Activated T-cell treated with anti-CD3 and anti-CD28 coated beads for 24 hours (primary cell): Measurements from ENCODE around the gene UBR3.
"Not testable (repeated sequence)": the region's sequence is repeated elsewhere in the genome, so short reads cannot be mapped to it uniquely, and the experiment has no call there.

Experiments
- DNase-seq: peaks from one replicate; pipeline ENCODE4 v3.0.0-alpha.2; 2020; ENCODE audit warnings: low read depth

The UBR3 gene

DNA sequence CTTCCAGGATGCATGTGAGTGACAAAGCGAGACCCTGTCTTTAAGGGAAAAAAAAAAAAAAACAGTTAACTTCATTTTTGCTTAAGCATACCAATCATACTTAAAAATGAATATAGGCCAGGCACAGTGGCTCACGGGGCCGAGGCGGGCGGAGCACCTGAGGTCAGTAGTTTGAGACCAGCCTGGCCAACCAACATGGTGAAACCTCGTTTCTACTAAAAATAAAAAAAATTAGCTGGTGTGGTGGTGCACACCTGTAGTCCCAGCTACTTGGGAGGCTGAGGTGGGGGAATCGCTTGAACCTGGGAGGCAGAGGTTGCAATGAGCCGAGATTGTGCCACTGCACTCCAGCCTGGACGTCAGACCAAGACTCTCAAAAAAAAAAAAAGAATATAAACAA, 44.1 kb downstream of the UBR3 start:
- DNase-seq = not testable (repeated sequence)

DNA sequence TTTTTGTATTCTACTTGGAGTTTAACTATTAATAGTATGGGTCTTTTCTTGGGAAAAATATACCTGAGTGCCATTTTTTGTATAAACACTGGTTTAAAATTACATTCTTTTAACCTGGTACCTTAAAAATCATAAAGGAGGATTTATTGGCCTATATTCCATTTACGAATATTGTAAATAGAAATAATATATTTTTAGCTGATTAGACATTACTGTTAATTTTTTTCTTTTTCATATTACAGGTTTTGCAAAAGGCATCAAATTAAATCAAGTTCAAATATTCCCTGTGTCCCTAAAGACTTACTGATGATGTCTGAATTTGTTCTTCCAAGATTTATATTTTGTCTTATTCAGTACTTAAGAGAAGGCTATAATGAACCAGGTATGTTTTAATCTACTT, 44.7 kb downstream of the UBR3 start:
- DNase-seq = no peak

DNA sequence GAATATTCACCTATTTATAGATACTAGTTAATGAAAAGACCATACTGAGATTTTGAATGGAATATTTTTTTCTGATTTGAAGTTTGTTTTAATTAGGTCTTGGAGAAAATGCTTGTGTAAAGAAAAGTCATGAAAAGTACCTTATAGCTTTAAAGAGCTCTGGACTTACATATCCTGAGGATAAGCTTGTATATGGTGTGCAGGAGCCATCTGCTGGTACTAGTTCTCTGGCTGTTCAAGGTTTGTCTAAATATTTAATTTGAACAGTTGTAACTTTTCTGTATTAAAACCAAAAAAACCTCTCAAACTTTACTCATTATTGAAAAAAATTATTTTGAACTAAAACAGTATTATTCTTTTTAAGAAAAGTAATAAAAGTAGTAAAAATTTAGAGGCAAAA, 50.1 kb downstream of the UBR3 start:
- DNase-seq = no peak

DNA sequence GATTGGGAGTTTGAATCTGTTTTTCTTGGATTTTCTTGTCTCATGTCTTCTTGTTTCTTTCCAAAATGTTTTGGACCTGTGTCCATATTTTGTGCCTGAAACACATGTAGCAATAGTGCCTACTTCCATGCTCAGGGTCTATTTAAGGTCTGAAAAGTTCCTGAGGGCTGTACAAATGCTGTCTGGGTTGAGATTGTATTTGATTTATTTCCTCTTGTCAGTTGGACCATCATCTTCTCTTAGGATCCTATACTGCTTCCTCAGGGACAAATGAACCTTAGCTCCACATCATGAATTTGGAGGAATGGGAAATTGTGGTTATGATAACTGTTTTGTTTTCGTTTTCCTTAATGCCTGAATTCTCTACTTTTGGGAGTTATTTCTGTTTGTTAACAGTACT, 59.9 kb downstream of the UBR3 start:
- no peak for DNase-seq

DNA sequence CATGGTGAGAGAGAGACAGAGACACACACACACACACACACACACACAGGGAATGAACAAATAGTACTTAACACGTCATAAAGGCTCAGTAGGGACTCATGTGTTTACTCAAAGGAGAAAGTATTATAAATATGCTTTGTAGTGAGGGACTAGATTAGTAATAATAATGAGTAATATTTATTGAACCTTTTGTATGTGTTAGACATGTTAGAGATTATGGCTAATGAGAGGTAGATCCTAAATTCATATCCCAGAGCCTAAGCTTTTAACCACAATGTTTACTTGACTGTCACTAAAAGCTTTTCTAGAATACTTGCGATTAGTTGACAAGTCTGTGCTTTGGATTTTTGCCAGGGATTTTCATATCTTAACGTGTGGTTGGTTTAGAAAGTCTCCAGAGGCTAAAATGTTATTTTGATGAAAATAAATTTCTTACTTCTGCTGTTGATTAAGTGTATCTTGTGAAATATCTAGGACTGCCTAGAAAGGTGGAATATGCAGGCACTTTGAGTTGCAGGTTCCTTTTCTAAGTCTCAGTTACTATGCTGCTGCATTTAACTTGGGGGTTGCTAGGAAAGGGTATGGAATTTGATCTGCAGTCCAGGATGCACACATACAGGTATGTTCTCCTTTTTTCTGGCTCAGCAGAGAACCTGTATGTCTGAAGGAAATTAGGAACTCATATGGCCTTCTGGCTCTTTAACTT, 64.5 kb downstream of the UBR3 start:
- DNase-seq = no peak

DNA sequence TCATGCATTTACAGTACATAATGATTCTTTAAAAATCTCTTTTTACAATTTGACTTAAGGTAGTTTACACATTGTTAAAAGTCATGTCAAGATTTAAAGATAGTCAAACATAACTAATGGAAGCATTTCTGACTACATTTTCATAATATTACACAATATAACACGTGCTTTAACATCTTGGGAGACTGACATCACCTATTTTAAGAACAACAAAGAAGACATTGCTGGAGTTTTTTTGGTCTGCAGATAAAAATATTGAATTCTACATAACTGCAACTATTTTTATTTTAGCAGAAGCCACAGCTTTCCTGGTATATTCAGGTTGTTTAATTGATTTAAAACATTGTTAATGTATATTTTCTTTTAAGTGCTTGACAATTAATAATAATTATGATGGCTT, 65.7 kb downstream of the UBR3 start:
- no peak for DNase-seq

DNA sequence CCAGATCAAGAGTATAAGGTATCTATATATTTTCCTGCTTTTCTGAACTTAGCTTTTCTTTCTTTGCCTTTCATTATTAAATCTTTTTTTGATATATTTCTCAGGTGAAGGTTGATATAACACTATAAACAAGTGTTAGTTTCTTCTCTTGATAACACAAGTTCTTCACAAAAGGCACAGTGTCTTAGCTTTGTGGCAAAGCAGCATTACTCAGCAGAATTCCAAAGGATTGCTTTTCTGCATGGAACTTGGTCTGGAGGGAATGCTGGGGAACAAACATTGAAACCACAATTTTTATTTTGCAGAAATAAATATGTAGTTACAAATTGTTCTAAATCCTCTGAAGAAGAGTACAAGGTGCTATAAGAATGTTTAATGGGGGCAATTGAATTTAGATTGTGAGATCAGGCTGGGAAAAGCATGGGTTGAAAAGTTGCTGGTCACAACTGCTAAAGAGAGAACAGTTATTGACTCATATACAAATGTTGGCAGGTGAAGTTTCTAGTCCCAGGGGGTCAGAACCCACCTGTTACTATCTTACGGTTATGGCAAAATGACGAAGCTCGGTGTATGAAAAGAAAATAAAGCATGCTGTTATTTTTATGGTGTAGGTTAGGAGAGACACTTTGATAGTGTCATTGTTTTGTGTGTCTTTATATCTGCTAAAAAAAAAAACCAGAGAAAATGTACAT, 68.2 kb downstream of the UBR3 start:
- DNase-seq = no peak

DNA sequence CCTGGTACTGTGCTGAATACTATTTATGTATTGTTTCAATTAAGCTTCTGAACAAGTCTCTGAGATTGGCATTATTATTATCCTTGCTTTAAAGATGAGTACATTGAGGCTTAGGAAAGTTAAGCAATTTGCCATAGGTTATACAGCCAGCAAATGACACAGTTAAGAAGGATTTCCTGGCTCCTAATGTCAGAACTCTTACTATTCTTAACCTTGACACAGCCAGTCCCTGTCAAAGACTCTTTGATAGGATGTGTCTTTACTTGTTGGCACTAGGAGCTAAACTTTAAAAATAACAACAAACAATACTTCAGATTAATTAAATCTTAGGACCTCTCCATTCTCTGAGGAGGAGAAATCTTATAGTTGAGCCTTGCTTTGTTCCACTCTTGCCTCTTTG, 70.6 kb downstream of the UBR3 start:
- DNase-seq = no peak

DNA sequence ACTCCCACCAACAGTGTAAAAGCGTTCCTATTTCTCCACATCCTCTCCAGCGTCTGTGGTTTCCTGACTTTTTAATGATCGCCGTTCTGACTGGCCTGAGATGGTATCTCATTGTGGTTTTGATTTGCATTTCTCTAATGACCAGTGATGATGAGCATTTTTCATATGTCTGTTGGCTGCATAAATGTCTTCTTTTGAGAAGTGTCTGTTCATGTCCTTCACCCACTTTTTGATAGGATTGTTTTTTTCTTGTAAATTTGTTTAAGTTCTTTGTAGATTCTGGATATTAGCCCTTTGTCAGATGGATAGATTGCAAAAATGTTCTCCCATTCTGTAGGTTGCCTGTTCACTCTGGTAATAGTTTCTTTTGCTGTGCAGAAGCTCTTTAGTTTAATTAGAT, 72.8 kb downstream of the UBR3 start:
- not testable (repeated sequence) for DNase-seq

DNA sequence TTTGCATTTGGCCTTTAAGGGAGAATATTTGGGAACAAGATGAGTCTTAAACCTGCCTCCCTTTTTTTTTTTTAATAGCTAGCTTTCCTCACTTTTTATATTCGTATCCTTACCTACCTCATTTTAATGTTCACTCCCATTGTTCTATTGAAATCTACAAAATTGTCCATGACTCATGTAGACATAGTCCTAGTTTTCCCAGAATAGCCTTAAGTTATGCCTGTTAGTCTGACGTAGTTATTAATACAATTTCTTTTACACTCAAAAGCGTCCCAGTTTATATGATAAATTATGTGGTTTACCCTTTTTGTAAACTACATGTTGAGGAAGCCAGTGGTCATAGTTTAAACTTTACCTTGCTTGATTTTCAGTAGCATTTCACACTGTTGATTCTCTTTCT, 73.4 kb downstream of the UBR3 start:
- DNase-seq = no peak

DNA sequence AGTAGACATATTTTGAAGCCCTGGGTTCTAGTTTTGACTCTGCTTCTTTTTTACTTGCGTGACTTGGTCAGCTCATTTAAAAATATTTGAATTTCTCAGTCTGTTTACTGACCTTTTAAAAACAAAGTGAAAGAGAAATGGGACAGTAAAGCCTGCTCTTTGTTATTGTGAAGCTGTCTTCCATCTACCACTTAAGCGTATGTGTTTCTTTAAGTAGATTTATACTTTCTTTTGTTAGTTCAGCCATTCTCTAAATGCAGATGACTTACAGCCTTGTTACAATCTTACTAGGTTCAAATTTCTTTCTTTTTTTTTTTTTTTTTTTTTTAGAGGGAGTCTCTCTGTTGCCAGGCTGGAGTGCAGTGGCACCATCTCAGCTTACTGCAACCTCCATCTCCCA, 79.5 kb downstream of the UBR3 start:
- DNase-seq = no peak

DNA sequence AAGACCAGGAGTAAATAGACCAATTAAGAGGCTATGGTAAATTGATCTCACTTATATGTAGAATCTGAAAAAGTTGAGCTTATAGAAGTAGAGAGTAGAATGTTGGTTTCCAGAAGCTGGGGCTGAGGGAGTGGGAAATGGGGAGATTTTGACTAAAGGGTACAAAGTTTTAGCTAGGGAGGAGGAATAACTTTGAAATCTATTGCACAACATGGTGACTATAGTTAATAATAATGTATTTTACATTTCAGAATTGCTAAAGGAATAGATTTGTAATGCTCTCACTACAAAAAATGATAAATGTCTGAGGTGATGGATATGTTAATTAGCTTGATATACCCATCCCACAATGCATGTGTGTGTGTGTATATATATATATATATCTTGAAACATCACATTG, 82.1 kb downstream of the UBR3 start:
- DNase-seq = no peak

DNA sequence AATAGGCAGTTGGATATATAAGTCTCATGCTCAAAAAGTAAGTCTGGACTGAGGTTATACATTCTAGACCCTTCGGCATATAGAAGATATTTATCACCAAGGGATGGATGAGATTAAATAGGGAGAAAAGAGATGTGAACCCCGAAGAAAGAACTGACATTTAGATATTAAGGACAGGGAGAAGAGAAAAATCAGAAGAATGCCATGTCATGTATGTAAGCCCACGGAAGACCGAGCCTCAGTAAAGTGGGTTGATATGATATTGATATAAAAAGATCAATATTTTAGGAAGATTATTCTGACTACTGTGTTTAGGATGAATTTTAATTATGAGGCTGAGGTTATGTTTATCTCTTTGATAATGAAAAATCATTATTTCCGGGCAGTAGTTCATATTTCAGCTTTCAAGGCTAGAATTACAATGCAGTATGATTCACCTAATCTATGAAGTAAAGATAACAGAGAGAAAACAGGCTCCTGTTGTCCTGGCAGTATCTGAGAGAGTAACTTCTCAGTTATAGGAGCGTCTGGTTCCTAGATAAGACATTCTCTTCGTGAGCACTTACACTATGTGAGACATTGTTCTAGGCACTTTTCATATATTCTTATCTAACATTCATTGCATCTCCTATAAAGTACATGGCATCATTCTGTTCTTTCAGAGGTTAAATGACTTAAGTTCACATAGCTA, 83.0 kb downstream of the UBR3 start:
- no peak for DNase-seq

DNA sequence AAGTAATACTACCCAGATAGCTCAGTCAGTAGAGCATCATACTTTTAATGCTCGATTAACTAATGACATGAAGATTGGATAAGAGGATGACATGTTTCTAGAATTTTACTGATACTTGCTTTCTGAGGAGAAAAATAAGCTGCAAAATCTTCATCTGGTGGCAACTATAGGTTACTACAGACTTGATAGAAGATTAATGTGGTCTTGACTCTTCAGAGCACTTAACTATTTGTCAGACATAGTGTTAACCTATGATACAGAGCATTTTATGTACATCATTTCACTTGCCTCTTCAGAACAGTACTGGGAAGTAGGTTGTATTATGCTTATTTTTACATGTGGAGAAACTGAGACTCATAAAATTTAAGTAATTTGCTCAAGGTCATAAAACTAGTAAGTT, 83.9 kb downstream of the UBR3 start:
- no peak for DNase-seq

DNA sequence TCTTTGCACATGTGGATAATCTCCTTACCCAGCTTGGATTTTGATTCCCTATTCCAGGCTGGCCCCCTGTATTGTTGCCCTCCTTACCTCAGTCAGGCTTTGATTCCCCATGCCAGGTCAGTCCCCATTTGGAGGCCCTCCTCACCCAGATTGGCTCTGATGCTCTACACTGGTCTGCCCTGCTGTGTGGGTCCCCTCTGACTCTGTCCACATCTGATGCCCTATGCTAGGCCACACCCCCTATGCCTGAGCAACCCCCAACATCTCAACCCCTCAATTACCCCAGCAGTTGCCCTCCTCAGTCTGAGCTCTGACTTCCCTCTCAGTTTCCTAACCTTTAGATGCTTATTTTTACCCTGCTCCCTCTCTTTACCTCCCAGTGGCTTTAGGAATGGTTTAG, 89.4 kb downstream of the UBR3 start:
- DNase-seq = no peak

DNA sequence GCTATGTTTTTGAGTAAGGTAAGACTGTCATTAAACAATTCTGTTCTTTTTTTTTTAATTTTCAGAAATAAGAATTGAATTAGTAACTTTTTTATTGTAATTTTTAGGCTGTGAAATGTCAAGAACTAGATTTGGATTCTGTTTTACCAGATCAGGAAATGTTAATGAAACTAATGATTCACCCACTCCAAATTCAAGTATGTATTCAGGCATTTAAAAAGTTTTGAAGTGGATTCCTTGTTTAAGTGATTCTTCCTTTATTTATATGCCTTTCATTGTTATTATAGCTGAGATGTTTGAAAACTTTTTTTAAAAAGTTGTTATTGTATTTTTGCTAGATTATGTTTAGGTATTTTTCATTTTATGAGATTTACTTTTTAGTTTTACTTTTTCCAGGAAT, 96.7 kb downstream of the UBR3 start:
- no peak for DNase-seq

DNA sequence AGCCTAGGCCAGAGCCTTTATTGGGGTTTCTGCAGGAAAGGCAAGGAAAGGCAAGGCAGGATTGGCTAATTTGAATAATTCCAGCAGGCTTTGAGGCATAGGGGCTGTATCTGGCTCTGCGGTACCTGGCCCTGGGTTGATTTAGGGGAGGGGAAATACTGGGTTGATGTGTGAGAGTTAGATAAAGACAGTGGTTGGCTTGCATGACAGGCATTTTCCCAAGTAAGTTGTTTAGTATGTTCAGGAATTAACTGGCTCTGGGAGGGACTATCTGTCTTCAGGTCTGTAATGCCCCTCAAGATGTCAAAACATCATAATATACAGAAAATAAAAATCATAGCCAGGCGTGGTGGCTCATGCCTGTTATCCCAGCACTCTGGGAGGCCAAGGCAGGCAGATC, 98.7 kb downstream of the UBR3 start:
- DNase-seq = no peak

DNA sequence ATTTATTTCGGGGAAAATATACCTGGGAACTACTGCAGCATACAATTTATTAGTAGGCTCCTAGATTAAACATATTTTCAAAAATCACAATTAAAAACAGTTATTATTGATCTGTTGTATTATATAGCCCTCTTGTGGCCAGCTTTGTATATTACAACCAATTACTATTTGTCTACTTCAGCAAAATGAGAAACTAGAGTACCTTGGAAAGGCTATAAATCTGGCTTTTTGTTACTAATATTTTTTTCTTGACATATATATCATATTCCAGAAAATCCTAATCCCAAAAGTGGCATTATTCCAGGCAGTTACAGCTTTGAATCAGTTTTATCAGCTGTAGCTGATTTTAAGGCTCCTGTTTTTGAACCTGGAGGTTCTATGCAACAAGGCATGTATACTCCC, 101.2 kb downstream of the UBR3 start:
- no peak for DNase-seq

DNA sequence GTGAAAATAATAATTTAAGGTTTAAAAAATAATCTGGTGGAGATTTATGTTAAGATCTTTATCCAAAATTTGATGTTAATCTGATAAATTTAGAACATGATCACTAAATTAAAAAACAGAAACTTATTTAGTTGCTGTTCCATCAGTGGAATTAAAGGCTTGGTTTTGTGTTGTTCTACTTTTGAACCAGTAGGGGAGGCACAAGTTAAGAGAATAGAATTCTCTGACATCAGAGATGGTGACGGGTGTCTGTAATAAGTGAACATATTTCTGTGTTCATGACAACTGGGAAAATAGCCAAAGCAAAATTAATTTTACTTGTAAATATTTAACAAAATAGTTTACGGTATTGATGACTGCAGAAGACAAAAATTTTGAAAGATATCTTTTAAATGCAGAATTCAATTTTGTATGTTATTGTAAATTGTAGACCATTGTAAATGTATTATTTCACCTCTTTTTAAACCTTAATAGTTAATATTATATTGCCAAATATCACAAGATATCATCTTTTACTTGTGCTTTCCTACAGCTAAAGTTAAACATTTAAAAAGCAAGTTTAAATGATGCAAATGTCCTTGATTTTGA, 106.0 kb downstream of the UBR3 start:
- no peak for DNase-seq

DNA sequence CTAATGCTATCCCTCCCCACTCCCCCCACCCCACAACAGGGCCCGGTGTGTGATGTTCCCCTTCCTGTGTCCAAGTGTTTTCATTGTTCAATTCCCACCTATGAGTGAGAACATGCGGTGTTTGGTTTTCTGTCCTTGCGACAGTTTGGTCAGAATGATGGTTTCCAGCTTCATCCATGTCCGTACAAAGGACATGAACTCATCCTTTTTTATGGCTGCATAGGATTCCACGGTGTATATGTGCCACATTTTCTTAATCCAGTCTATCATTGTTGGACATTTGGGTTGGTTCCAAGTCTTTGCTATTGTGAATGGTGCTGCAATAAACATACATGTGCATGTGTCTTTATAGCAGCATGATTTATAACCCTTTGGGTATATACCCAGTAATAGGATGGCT, 109.4 kb downstream of the UBR3 start:
- DNase-seq = not testable (repeated sequence)

DNA sequence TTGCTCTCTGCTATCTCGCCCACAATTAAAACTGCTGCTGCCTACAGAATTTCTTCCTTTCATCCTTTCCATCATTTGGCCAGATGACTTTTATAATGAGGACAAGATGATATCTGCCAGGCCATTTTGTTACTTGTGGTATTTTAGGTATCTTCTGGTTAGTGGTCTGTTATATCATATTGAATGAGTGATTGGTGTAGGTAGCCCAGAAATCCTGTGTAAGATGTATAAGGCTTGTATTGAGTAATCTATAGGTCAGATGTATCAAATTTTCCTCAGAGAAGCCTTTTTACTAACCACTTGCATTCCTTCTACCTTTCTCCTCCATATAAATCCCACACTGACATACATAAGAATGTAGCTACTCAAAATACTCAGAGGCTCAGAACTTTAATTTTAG, 118.3 kb downstream of the UBR3 start:
- no peak for DNase-seq

DNA sequence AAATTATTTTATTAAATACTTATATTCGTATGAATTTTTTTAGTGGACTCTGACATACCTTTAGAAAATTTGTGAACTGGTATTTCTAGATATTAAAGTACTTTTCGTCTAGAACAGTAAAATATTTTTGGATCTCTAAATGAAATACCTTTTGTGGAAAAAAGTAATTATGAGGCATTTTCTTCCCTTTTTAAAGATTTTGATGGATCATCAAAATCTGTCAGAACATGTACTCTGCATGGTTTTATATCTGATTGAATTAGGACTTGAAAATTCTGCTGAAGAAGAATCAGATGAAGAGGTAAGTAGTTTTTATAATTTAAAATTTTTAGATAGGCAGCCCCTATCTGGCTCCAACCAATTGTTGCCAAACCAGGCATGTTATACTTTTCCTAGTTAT, 118.8 kb downstream of the UBR3 start:
- no peak for DNase-seq

DNA sequence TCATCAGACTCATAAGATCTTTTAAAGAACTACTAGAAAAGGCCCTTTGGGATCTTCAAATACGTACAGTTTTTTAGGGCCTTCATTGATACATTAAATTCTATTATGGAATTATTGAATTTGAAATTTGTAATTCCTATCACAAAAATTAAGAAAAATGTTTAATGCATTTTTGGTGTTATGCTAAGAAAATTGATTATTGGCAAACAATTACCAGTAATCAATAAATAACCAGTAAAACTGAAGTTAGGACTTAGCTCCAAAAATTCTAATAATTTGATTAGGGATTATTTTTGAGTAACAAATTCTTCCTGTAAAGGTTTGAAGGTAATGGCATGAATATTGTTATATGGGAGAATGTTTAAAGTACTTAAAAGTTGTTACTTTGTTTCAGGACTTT, 119.3 kb downstream of the UBR3 start:
- DNase-seq = no peak
